Lower leg skin (tissue), 4 donors: ENCODE results near the gene TMEM119. TPM values are rescaled to one million over a fixed set of nuclear protein-coding genes. Genes with fewer than 3 reads are reported as not detected.
"Not testable (repeated sequence)": the region's sequence is repeated elsewhere in the genome, so short reads cannot be mapped to it uniquely, and the experiment has no call there.

Experiments
- DNase-seq, 2 donors: peaks; one replicate each; pipeline ENCODE4 v3.0.0-alpha.2; 2019; ENCODE audit warnings: low spot score in 2 of 2
- H3K4me3 ChIP-seq: fragments of 200-600 bp; sonication (generic); 2 replicates; pipeline ENCODE4 v1.5.1; 2017; ENCODE audit warnings: mild to moderate bottlenecking, low read depth; ENCODE audit not compliant: poor library complexity, severe bottlenecking
- CTCF ChIP-seq, 3 donors: fragments of 450-650 bp; IDR thresholded peaks; one replicate each; pipeline ENCODE4 v1.5.1; 2016; ENCODE audit warnings: antibody characterized with exemption in 3 of 3, mild to moderate bottlenecking in 3 of 3, moderate library complexity in 2 of 3
- POLR2A ChIP-seq, 2 donors: fragments of 450-650 bp; IDR thresholded peaks; one replicate each; pipeline ENCODE4 v1.6.1; 2016 to 2017; ENCODE audit warnings: antibody characterized with exemption in 2 of 2, mild to moderate bottlenecking in 1 of 2, moderate library complexity in 1 of 2
- WGBS, 2 donors: methylation state at CpG; one replicate each; pipeline ENCODE4 v1.1.5; 2018; 5-methylcytosine and 5-hydroxymethylcytosine counted together
- intact Hi-C: fragments of 100-400 bp; cut with DNase I; formaldehyde crosslinking; loops from one replicate; pipeline ENCODE4 v1.15.0; 2023; ENCODE audit warnings: low total_unique reads
- total RNA-seq, 4 donors: library from RNA; depleted of rRNA; stranded (reverse); fragments of >200 nt; gene quantifications; one replicate each; pipeline ENCODE4 v1.1.0, GENCODE V29; 2016

The TMEM119 gene
- total RNA-seq, 4 donors from 2014 or later: 0.34 to 10.3 (median 1.4) TPM

- DNase-seq: peak in 1 of 2 donors; percentile 84
- 38 to 44% methylated on average over 15 of the region's 15 CpGs for WGBS, 2 donors
- no peak for TF ChIP-seq CTCF (IDR thresholded peaks at IDR 0.05)
- no peak for TF ChIP-seq POLR2A (IDR thresholded peaks at IDR 0.05)
- no peak overlapping the region for H3K4me3 ChIP-seq
- intact Hi-C loops: no loop called here
Measured at GRCh38 chr12:108635201-108635996, 37.5 kb upstream of the TMEM119 start.

- TF ChIP-seq POLR2A (IDR thresholded peaks at IDR 0.05): no peak
- no peak for TF ChIP-seq CTCF (IDR thresholded peaks at IDR 0.05)
- no peak overlapping the region for H3K4me3 ChIP-seq
- DNase-seq: peak in 1 of 2 donors; percentile 88
- WGBS, 2 donors: 67 to 69% methylated on average over 4 of the region's 4 CpGs
- intact Hi-C loops: no loop called here
Measured at GRCh38 chr12:108634341-108634751, 36.5 kb upstream of the TMEM119 start.

- H3K4me3 ChIP-seq: no peak within 1 kb of the TSS
- intact Hi-C loops: no loop called here
- peak; percentile 69 to 93 for DNase-seq
- WGBS, 2 donors: 64 to 70% methylated on average over 11 to 14 of the region's 14 CpGs
- TF ChIP-seq CTCF (IDR thresholded peaks at IDR 0.05): no peak
- TF ChIP-seq POLR2A (IDR thresholded peaks at IDR 0.05): no peak
Measured at GRCh38 chr12:108633534-108634248, 35.8 kb upstream of the TMEM119 start, which contains the start of gene SELPLG. Gene SELPLG, minus strand, starts transcription at chr12:108633894. Its CDS starts 9,587 bp downstream, at chr12:108624307.

GRCh38 chr12:108633081-108633533 lies 35.2 kb upstream of the TMEM119 start:
- 80 to 93% methylated on average over 7 of the region's 7 CpGs for WGBS, 2 donors
- H3K4me3 ChIP-seq: no peak overlapping the region
- TF ChIP-seq POLR2A (IDR thresholded peaks at IDR 0.05) (no peak), CTCF (IDR thresholded peaks at IDR 0.05) (no peak)
- no peak for DNase-seq
- intact Hi-C loops: no loop called here

- intact Hi-C loops, H3K4me3 ChIP-seq: not testable (repeated sequence)
- DNase-seq: peak in 1 of 2 donors; percentile 46
- 94 to 96% methylated on average over 4 of the region's 4 CpGs for WGBS, 2 donors
Measured at GRCh38 chr12:108631261-108631660, 33.4 kb upstream of the TMEM119 start.
